22Rv1 (cell line): ENCODE measurements around the gene PCDH7.

Experiments used
- ZFX ChIP-seq: fragments of 450-650 bp; IDR thresholded peaks from 2 replicates; pipeline ENCODE4 v1.6.1; 2017; ENCODE audit warnings: antibody characterized with exemption, borderline replicate concordance
- TF ChIP-seq, protein P1 (sequence below): fragments of 450-650 bp; IDR thresholded peaks from 2 replicates; pipeline ENCODE4 v1.5.1; 2017; ENCODE audit warnings: mild to moderate bottlenecking

DNA sequence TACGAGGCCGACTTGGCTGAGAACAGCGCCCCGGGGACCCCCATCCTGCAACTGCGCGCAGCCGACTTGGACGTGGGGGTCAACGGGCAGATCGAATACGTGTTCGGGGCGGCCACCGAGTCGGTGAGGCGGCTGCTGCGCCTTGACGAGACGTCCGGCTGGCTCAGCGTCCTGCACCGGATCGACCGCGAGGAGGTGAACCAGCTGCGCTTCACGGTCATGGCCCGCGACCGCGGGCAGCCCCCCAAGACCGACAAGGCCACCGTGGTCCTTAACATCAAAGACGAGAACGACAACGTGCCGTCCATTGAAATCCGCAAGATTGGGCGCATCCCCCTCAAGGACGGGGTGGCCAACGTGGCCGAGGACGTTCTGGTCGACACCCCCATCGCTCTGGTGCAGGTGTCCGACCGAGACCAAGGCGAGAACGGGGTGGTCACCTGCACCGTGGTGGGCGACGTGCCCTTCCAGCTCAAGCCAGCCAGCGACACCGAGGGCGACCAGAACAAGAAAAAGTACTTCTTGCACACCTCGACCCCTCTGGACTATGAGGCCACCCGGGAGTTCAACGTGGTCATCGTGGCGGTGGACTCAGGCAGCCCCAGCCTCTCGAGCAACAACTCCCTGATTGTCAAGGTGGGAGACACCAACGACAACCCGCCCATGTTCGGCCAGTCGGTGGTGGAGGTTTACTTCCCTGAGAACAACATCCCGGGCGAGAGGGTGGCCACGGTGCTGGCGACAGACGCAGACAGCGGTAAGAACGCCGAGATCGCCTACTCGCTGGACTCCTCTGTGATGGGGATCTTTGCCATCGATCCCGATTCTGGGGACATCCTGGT is 2.4 kb downstream of the PCDH7 start:
- TF ChIP-seq, protein P1, sequence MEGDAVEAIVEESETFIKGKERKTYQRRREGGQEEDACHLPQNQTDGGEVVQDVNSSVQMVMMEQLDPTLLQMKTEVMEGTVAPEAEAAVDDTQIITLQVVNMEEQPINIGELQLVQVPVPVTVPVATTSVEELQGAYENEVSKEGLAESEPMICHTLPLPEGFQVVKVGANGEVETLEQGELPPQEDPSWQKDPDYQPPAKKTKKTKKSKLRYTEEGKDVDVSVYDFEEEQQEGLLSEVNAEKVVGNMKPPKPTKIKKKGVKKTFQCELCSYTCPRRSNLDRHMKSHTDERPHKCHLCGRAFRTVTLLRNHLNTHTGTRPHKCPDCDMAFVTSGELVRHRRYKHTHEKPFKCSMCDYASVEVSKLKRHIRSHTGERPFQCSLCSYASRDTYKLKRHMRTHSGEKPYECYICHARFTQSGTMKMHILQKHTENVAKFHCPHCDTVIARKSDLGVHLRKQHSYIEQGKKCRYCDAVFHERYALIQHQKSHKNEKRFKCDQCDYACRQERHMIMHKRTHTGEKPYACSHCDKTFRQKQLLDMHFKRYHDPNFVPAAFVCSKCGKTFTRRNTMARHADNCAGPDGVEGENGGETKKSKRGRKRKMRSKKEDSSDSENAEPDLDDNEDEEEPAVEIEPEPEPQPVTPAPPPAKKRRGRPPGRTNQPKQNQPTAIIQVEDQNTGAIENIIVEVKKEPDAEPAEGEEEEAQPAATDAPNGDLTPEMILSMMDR: no peak
- TF ChIP-seq ZFX: no peak
